ENCODE results near the gene NCCRP1. TPM values are rescaled to one million over a fixed set of nuclear protein-coding genes. Genes with fewer than 3 reads are reported as not detected.
A peak's percentile ranks its signal among the peaks of the same experiment; 100 is the strongest.

NCCRP1 gene
- total RNA-seq, 1 donor from 2014 or later = 4.5 TPM

GRCh38 chr19:39180749-39181148 lies 16.0 kb upstream of the NCCRP1 start:
- DNase-seq = no peak

DNA sequence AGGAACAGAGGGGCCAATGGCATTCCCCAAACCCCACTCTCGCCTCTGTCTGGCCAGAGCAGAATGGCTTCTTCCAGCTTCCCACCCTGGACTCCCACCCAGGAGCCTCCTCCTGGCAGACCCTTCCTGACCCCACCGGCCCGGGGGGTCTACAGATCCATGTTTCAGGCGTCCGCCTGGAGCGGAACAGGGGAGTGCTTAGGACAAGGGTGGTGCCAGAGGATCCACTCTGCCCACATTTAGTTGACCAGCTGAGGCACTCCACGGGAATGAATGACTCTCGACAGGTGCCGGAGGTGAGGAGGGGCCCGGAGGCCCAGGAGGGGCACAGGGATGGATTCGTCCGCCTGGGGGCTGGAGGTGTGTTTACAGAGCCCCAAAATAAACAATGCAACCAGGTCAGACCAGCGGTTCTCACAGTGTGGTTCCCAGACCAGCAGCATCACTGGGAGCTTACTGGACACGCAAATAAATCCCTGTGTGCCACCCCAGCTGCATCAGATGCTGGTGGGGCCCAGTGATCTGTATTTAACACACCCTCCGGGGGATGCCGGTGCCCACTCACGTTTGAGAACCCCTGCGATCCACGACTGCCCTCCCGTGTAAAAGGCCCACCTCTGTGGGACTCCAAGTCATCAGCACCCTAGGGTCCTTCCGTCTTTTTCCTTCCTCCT lies 15.1 kb upstream of the NCCRP1 start:
- DNase-seq = no peak

DNA sequence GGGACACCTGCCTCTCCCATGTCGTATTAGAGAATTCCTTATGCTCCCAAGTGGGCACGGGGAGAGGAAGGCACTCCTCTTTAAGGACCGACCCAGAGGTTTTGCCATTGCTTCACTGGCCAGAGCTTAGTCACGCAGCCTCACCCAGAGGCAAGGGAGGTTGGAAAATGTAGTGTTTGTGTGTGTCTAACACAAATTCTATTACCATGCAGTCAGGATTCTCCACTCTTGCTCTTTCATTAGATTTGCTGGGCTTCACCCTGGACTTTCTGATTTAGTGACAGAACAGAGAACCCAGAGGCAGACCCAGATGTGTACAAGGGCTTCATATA lies 14.6 kb upstream of the NCCRP1 start:
- no peak for DNase-seq

GRCh38 chr19:39183104-39183503 lies 13.7 kb upstream of the NCCRP1 start:
- DNase-seq = no peak

DNA sequence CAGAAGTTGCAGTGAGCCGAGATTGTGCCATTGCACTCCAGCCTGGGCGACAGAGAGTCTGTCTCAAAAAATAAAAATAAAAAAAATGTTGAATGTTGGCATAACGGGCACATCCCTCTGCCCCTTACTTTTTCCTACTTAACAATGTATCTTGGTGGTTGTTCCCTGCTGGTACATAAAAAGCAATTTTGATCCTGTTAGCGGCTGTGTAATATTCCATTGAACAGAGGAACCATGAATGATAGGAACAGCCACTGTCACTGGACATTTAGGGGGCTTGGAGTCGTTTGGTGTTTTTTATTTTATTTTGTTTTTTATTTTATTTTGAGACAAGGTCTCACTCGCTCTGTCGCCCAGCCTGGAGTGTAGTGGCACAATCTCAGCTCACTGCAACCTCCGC lies 10.4 kb upstream of the NCCRP1 start:
- DNase-seq = no peak

DNA sequence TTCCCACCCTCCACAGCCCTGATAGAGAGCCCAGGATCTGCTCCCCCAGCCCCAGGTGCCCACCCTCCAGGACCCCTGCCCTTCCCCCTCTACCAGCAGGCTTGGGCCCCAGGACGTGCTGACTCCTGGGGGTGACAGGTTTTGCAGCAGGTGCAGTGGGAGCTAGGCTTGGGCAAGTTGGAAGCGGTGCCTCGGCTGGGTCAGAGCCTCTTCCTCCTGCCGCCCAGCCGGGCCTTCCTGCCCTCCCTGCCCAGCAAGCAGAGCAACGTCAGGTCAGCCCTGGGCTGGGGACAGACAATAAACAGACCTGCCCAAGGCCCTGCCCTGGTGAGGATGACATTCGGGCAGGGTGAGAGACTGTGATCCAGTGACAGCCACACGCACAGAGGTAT lies 9.2 kb upstream of the NCCRP1 start:
- no peak for DNase-seq

DNA sequence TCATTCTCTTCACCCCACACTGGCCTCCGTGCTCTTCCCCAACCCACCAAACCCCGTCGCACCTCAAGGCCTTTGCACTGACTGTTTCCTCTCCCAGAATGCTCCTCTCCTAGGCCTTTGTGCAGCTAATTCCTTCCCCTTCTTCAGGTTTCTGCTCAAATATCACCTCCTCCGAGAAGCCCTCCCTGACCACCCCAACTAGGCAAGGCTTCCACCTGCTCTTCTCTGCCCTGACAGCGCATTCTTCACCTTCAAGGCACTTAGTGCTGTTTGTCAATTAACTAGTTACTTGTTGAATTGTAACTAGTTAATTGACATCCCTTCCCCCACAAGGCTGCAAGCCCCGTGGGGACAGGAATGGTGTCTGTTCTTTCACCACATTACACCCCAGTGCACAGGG lies 7.8 kb upstream of the NCCRP1 start:
- DNase-seq = no peak

DNA sequence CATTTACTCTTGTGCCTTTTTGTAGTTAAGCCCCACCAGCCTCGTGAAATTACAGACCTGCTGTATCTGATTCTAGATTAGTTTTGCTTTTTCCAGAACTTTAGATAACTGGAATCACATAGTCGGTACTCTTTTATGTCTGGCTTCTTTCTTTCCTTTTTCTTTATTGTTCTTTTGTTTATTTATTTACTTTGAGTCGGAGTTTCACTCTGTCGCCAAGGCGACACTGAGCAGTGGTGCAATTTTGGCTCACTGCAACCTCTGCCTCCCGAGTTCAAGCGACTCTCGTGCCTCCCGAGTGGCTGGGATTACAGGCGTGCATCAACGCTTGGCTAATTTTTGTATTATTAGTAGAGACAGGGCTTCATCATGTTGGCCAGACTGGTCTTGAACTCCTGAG lies 6.0 kb upstream of the NCCRP1 start:
- DNase-seq = no peak

GRCh38 chr19:39192846-39193245 lies 3.9 kb upstream of the NCCRP1 start:
- no peak for DNase-seq

- no peak for DNase-seq
Measured at GRCh38 chr19:39193803-39194202, 3.0 kb upstream of the NCCRP1 start.

- DNase-seq = peak; percentile 29
Measured at GRCh38 chr19:39194832-39195542, 1.8 kb upstream of the NCCRP1 start.

DNA sequence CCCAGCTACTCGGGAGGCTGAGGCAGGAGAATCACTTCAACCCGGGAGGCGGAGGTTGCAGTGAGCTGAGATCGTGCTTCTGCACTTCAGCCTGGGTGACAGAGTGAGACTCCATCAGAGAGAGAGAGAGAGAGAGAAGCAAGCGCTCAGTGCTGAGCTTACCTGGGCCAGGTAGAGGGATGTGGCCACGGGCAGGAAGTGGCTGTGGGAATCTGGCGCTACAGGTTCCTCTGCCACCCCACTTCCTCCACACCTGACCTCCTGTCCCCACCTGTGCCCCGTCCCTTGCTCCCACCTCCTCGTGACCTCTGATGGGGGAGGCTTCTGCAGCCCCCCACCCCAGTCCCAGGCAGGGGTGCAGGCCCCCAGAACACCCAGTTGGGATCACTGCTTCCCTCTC lies 1.0 kb upstream of the NCCRP1 start:
- no peak for DNase-seq

- no peak for DNase-seq
Measured at GRCh38 chr19:39196320-39196719, 444 bp upstream of the NCCRP1 start.

- no peak for DNase-seq
Measured at GRCh38 chr19:39197808-39198207, 1.0 kb downstream of the NCCRP1 start.

- peak; percentile 48 for DNase-seq
Measured at GRCh38 chr19:39199025-39199424, 2.3 kb downstream of the NCCRP1 start.

GRCh38 chr19:39200066-39200802 lies 3.5 kb downstream of the NCCRP1 start:
- DNase-seq = no peak

GRCh38 chr19:39200803-39201115 lies 4.0 kb downstream of the NCCRP1 start:
- no peak for DNase-seq

DNA sequence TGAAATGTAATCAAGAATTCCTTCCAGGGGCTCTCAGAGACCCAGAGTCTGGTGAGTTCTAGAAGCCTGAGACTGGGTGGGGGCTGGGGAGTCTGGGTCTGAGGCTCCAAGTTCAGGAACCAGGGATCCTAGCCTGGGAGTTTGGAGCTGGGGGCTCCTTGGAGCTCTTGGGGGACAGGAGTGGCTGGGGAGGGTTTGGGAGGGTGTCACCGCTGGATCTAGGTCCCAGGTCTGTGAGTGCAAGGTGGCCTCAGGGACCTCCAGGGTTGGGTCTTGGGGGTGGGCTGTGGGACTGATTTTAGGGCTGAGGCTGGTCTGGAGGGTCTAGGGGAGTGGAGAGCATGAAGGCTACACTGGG lies 6.2 kb downstream of the NCCRP1 start:
- DNase-seq = no peak

- DNase-seq = no peak
Measured at GRCh38 chr19:39203372-39204341, 6.9 kb downstream of the NCCRP1 start, which contains the start of gene SYCN. SYCN (minus strand) TSS chr19:39204263; CDS start chr19:39204254, 9 bp downstream.

GRCh38 chr19:39205449-39205764 lies 8.6 kb downstream of the NCCRP1 start:
- no peak for DNase-seq

- DNase-seq = no peak
Measured at GRCh38 chr19:39206122-39206521, 9.4 kb downstream of the NCCRP1 start.

DNA sequence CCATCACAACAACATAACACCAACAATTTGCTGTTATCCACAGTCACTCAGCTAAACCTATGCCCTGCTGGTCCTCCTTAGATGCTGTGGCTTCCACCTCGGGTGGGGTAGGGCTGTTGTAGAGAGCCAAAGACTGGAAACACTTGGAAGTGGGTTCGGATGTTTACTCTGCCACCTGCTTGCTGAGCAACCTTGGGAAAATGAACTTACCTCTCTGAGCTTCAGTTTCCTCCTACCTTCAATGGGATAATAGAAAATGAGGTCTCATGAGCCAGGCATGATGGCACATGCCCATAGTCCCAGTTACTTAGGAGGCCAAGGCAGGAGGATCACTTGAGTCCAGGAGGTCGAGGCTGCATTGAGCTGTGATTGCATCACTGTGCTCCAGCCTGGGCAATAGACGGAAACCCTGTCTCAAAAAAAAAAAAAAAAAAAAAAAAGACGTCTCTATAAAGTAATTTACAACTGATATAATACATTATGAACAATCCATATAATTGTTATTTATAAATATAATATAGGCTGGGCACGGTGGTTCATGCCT lies 10.6 kb downstream of the NCCRP1 start:
- DNase-seq = no peak
